Body of pancreas (tissue), 4 donors: ENCODE results near the gene FUBP3. TPM values are rescaled to one million over a fixed set of nuclear protein-coding genes. Genes with fewer than 3 reads are reported as not detected.

ENCODE experiments used
- ATAC-seq: fragments of 150-250 bp; one replicate; pipeline ENCODE4 v1.9.1; 2016
- DNase-seq, 4 donors: peaks; one replicate each; pipeline ENCODE4 v3.0.0-alpha.2; 2019
- H3K27ac ChIP-seq, 4 donors: fragments of 200-600 bp; sonication (generic); 1 replicate in 3 of 4; 2 replicates in 1 of 4; pipeline versions ENCODE4 v1.5.1 to v1.6.1; 2016 to 2019; ENCODE audit warnings: mild to moderate bottlenecking in 1 of 4, mixed read lengths in 1 of 4, moderate library complexity in 1 of 4
- H3K27me3 ChIP-seq, 2 donors: fragments of 200-600 bp; sonication (generic); one replicate each; pipeline ENCODE4 v1.6.0; 2016; ENCODE audit warnings: mild to moderate bottlenecking in 1 of 2
- H3K36me3 ChIP-seq, 2 donors: fragments of 200-600 bp; sonication (generic); replicated peaks in 1 of 2; 2 replicates each; pipeline ENCODE4 v1.5.1; 2016; ENCODE audit warnings: low read depth in 2 of 2; ENCODE audit not compliant: insufficient read depth in 1 of 2
- H3K4me1 ChIP-seq: fragments of 200-600 bp; sonication (generic); one replicate; pipeline ENCODE4 v1.6.0; 2016
- H3K4me3 ChIP-seq, 2 donors: fragments of 200-600 bp; sonication (generic); 1 replicate in 1 of 2; 2 replicates in 1 of 2; pipeline ENCODE4 v1.5.1; 2016 to 2019
- H3K9me3 ChIP-seq, 3 donors: fragments of 200-600 bp; sonication (generic); 1 replicate in 2 of 3; 2 replicates in 1 of 3; pipeline ENCODE4 v1.5.1; 2016
- CTCF ChIP-seq, 7 experiments: fragments of 450-650 bp in 4 of 7; fragments of 200-600 bp in 3 of 7; sonication (generic) in 3 of 7; IDR thresholded peaks; one replicate each; pipeline ENCODE4 v1.5.1; 2016 to 2019; ENCODE audit warnings: antibody characterized with exemption in 7 of 7
- POLR2A ChIP-seq, 3 donors: fragments of 450-650 bp; IDR thresholded peaks; one replicate each; pipeline ENCODE4 v1.6.1; 2016; ENCODE audit warnings: antibody characterized with exemption in 3 of 3, mild to moderate bottlenecking in 2 of 3
- WGBS, 2 donors: methylation state at CpG; one replicate each; pipeline ENCODE4 v1.1.5; 2017; 5-methylcytosine and 5-hydroxymethylcytosine counted together
- intact Hi-C: fragments of 100-400 bp; cut with DNase I; formaldehyde crosslinking; loops from one replicate; pipeline ENCODE4 v1.15.1; 2023
- total RNA-seq, 2 donors: library from RNA; depleted of rRNA; stranded (reverse); fragments of >200 nt; gene quantifications; one replicate each; pipeline ENCODE4 v1.1.0, GENCODE V29; 2016

The FUBP3 gene
- total RNA-seq, 2 donors from 2014 or later = 16.6 to 30.3 TPM

GRCh38 chr9:130601100-130601499 lies 21.7 kb downstream of the FUBP3 start:
- Histone ChIP-seq H3K4me3 (no peak overlapping the region), H3K27ac (no peak overlapping the region), H3K36me3 (peaks cover 0 to 17% of the 10 kb centered on the region in 2 donors), H3K27me3 (no peaks in the 10 kb centered on the region), H3K4me1 (no peaks in the 10 kb centered on the region), H3K9me3 (no peaks in the 10 kb centered on the region)
- TF ChIP-seq CTCF (IDR thresholded peaks at IDR 0.05) (no peak), POLR2A (IDR thresholded peaks at IDR 0.05) (no peak)
- 68 to 70% methylated on average over 2 of the region's 2 CpGs for WGBS, 2 donors
- no peak for DNase-seq
- intact Hi-C loops = no loop called here
- no peak for ATAC-seq

- no peak overlapping the region for H3K4me3 ChIP-seq
- ATAC-seq = no peak
- peaks cover 0 to 5% of the 10 kb centered on the region in 2 donors for H3K36me3 ChIP-seq
- no peaks in the 10 kb centered on the region for H3K9me3 ChIP-seq
- intact Hi-C loops = no loop called here
- no peak for DNase-seq
- H3K4me1 ChIP-seq = no peaks in the 10 kb centered on the region
- TF ChIP-seq POLR2A (IDR thresholded peaks at IDR 0.05) = no peak
- no peak for TF ChIP-seq CTCF (IDR thresholded peaks at IDR 0.05)
- H3K27me3 ChIP-seq = no peaks in the 10 kb centered on the region
- 80 to 82% methylated on average over 3 of the region's 3 CpGs for WGBS, 2 donors
- no peak overlapping the region for H3K27ac ChIP-seq
These were observed 24.9 kb downstream of the FUBP3 start for GRCh38 chr9:130604295-130604694.

GRCh38 chr9:130606887-130607600 lies 27.7 kb downstream of the FUBP3 start:
- ATAC-seq (no peak), DNase-seq (no peak)
- H3K27me3 ChIP-seq = no peaks in the 10 kb centered on the region
- WGBS, 2 donors = 77 to 85% methylated on average over 8 of the region's 8 CpGs
- no peaks in the 10 kb centered on the region for H3K9me3 ChIP-seq
- no peak for TF ChIP-seq CTCF (IDR thresholded peaks at IDR 0.05)
- no peak for TF ChIP-seq POLR2A (IDR thresholded peaks at IDR 0.05)
- intact Hi-C loops = no loop called here
- no peaks in the 10 kb centered on the region for H3K4me1 ChIP-seq
- no peak overlapping the region for H3K27ac ChIP-seq
- H3K36me3 ChIP-seq = peaks cover 0 to 3% of the 10 kb centered on the region in 2 donors
- H3K4me3 ChIP-seq = no peak overlapping the region

- H3K27me3 ChIP-seq = no peaks in the 10 kb centered on the region
- no peak for ATAC-seq
- no peak for DNase-seq
- WGBS, 2 donors = 76 to 81% methylated on average over 10 of the region's 10 CpGs
- intact Hi-C loops = no loop called here
- no peak overlapping the region for H3K27ac ChIP-seq
- no peak for TF ChIP-seq CTCF (IDR thresholded peaks at IDR 0.05)
- TF ChIP-seq POLR2A (IDR thresholded peaks at IDR 0.05) = no peak
- no peak overlapping the region for H3K4me3 ChIP-seq
- H3K4me1 ChIP-seq = no peaks in the 10 kb centered on the region
- no peaks in the 10 kb centered on the region for H3K9me3 ChIP-seq
- H3K36me3 ChIP-seq = no peaks in the 10 kb centered on the region
These were observed 28.5 kb downstream of the FUBP3 start for GRCh38 chr9:130607640-130608420.
